SU-DHL-6 (cell line): Measurements from ENCODE around the gene TMEM131L.

ENCODE experiments used
- EZH2phosphoT487 ChIP-seq: fragments of 200-600 bp; sonication (generic), shearing (Covaris generic); conservative IDR thresholded peaks from 2 replicates; pipeline ENCODE4 v1.6.1; 2018; ENCODE audit warnings: mild to moderate bottlenecking, antibody characterized with exemption, low read length, moderate library complexity, mixed read lengths
- TF ChIP-seq, protein P1 (sequence below): fragments of 200-600 bp; sonication (generic); IDR thresholded peaks from one replicate; pipeline ENCODE4 v1.5.1; 2017; ENCODE audit warnings: antibody characterized with exemption, mild to moderate bottlenecking, low read length, moderate library complexity; ENCODE audit not compliant: insufficient read depth, poor library complexity, severe bottlenecking

DNA sequence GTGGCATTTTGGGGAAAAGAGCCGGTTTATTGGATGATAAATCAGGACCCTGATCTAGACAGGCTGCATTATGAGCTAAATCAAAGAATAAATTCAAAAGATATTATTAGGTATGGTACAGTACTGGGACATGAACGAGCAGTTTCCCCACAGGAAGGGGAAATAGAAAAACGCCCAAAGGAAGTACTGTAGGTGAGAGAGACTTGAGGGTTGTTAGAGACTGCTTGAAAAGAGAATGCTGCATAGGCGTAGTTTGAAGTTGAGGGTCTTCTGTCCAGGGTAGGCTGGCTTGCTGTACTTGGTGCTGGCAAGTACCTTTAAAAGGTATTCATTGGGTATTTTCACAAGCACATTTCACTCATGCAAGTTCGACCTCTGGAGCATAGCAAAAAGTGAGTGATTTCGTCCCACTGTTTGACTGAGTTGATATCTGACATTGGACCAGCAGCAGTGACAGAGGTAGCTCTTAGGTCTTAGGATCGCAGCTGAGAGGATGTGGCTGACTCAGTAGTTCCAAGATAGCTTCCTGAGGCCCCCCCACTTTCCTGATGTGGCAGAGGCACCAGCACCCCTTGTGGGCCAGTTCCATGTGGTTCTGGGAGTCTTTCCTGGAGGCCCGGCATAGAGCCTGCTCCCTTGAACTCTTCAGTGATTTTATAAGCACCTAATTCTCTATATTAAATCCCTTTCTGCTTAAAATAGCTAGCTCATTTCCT, 64.3 kb downstream of the TMEM131L start:
- TF ChIP-seq, protein P1, sequence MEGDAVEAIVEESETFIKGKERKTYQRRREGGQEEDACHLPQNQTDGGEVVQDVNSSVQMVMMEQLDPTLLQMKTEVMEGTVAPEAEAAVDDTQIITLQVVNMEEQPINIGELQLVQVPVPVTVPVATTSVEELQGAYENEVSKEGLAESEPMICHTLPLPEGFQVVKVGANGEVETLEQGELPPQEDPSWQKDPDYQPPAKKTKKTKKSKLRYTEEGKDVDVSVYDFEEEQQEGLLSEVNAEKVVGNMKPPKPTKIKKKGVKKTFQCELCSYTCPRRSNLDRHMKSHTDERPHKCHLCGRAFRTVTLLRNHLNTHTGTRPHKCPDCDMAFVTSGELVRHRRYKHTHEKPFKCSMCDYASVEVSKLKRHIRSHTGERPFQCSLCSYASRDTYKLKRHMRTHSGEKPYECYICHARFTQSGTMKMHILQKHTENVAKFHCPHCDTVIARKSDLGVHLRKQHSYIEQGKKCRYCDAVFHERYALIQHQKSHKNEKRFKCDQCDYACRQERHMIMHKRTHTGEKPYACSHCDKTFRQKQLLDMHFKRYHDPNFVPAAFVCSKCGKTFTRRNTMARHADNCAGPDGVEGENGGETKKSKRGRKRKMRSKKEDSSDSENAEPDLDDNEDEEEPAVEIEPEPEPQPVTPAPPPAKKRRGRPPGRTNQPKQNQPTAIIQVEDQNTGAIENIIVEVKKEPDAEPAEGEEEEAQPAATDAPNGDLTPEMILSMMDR, result no peak
- no peak for TF ChIP-seq EZH2phosphoT487
